Transverse colon (tissue), 4 donors: ENCODE measurements around the gene PCDHA1. TPM values are rescaled to one million over a fixed set of nuclear protein-coding genes. Genes with fewer than 3 reads are reported as not detected.

Experiments
- DNase-seq: peaks from one replicate; pipeline ENCODE4 v3.0.0-alpha.2; 2019
- H3K27ac ChIP-seq, 4 donors: fragments of 200-600 bp; sonication (generic); 2 replicates each; pipeline ENCODE4 v1.5.1; 2016 to 2018; ENCODE audit warnings: inconsistent platforms in 4 of 4
- H3K27me3 ChIP-seq: fragments of 200-600 bp; sonication (generic); 2 replicates; pipeline ENCODE4 v1.5.1; 2017; ENCODE audit warnings: inconsistent platforms
- H3K36me3 ChIP-seq, 4 donors: fragments of 200-600 bp; sonication (generic); 2 replicates each; pipeline ENCODE4 v1.5.1; 2017 to 2019; ENCODE audit warnings: inconsistent platforms in 4 of 4
- H3K4me1 ChIP-seq, 4 donors: fragments of 200-600 bp; sonication (generic); 2 replicates each; pipeline ENCODE4 v1.5.1; 2017 to 2020; ENCODE audit warnings: inconsistent platforms in 4 of 4
- H3K4me3 ChIP-seq, 4 donors: fragments of 200-600 bp; sonication (generic); 1 replicate in 1 of 4; 2 replicates in 3 of 4; pipeline versions ENCODE4 v1.5.1 to v1.6.1; 2017 to 2019; ENCODE audit warnings: inconsistent platforms in 4 of 4
- H3K9me3 ChIP-seq, 2 donors: fragments of 200-600 bp; sonication (generic); 2 replicates each; pipeline ENCODE4 v1.5.1; 2017 to 2019; ENCODE audit warnings: inconsistent platforms in 2 of 2
- EP300 ChIP-seq: sonication (generic); formaldehyde crosslinking; IDR thresholded peaks from one replicate; pipeline ENCODE4 v1.6.1; 2017; ENCODE audit warnings: antibody characterized with exemption, low read depth
- POLR2A ChIP-seq: fragments of 450-650 bp; IDR thresholded peaks from one replicate; pipeline ENCODE4 v1.6.1; 2016; ENCODE audit warnings: antibody characterized with exemption, mild to moderate bottlenecking, moderate library complexity
- POLR2AphosphoS5 ChIP-seq, 3 donors: sonication (generic); formaldehyde crosslinking; IDR thresholded peaks; one replicate each; pipeline ENCODE4 v1.6.1; 2016; ENCODE audit warnings: antibody characterized with exemption in 3 of 3
- WGBS, 2 donors: methylation state at CpG; one replicate each; pipeline ENCODE4 v1.1.5; 2018; ENCODE audit warnings: low coverage in 1 of 2; 5-methylcytosine and 5-hydroxymethylcytosine counted together
- in situ Hi-C, 4 donors: fragments of 200-750 bp; cut with MboI; loops; one replicate each; pipeline versions ENCODE4 v1.15.0 to v1.15.1; 2017; ENCODE audit warnings: low sequenced_read_pairs in 3 of 4, low pct_ligation_motif_present in 1 of 4, low pct_unique_long_range_greater_than_20kb in 1 of 4
- intact Hi-C: fragments of 100-400 bp; cut with DNase I; formaldehyde crosslinking; loops from one replicate; pipeline ENCODE4 v1.15.1; 2023; ENCODE audit warnings: low total_unique reads
- total RNA-seq, 4 donors: library from RNA; depleted of rRNA; stranded (reverse); fragments of >200 nt; gene quantifications; one replicate each; pipeline ENCODE4 v1.1.0, GENCODE V29; 2016
- TF ChIP-seq, protein P1 (sequence below), 5 experiments: fragments of 200-600 bp in 3 of 5; fragments of 450-650 bp in 2 of 5; sonication (generic) in 3 of 5; IDR thresholded peaks; 1 replicate in 2 of 5; 2 replicates in 3 of 5; pipeline ENCODE4 v1.5.1; 2016 to 2017; ENCODE audit warnings: antibody characterized with exemption in 5 of 5, inconsistent platforms in 3 of 5, mild to moderate bottlenecking in 2 of 5, moderate library complexity in 1 of 5

Gene PCDHA1
- total RNA-seq, 4 donors from 2014 or later = 0.14 TPM; not detected in 3

DNA sequence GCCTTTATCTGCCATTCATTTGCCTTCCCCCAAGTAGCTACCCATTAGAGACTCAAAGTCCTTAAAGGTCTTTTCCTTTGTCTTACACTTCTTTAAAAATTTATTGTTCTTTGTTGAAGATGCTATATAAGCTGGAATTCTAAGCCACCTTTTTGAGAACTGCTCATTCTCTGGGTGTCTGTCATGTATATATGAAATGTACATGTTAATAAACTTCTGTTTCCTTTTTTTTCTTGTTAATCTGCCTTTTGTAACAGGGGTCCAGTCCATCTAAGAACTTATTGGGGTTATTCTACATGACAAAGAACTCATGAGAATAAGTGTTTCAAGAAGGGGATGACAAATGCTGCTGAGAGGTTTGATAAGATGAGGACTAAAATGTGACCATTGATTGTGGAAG, 221.9 kb downstream of the PCDHA1 start:
- Histone ChIP-seq H3K4me1 (no peaks in the 10 kb centered on the region), H3K9me3 (no peaks in the 10 kb centered on the region), H3K36me3 (no peaks in the 10 kb centered on the region), H3K4me3 (no peak overlapping the region), H3K27me3 (no peaks in the 10 kb centered on the region), H3K27ac (no peak overlapping the region)
- no peak for TF ChIP-seq POLR2AphosphoS5 (IDR thresholded peaks at IDR 0.05)
- no peak for TF ChIP-seq EP300
- no peak for TF ChIP-seq POLR2A
- TF ChIP-seq, protein P1, sequence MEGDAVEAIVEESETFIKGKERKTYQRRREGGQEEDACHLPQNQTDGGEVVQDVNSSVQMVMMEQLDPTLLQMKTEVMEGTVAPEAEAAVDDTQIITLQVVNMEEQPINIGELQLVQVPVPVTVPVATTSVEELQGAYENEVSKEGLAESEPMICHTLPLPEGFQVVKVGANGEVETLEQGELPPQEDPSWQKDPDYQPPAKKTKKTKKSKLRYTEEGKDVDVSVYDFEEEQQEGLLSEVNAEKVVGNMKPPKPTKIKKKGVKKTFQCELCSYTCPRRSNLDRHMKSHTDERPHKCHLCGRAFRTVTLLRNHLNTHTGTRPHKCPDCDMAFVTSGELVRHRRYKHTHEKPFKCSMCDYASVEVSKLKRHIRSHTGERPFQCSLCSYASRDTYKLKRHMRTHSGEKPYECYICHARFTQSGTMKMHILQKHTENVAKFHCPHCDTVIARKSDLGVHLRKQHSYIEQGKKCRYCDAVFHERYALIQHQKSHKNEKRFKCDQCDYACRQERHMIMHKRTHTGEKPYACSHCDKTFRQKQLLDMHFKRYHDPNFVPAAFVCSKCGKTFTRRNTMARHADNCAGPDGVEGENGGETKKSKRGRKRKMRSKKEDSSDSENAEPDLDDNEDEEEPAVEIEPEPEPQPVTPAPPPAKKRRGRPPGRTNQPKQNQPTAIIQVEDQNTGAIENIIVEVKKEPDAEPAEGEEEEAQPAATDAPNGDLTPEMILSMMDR (IDR thresholded peaks at IDR 0.05) = no peak
- in situ Hi-C loops (no loop called here), intact Hi-C loops (no loop called here)
- DNase-seq = no peak

DNA sequence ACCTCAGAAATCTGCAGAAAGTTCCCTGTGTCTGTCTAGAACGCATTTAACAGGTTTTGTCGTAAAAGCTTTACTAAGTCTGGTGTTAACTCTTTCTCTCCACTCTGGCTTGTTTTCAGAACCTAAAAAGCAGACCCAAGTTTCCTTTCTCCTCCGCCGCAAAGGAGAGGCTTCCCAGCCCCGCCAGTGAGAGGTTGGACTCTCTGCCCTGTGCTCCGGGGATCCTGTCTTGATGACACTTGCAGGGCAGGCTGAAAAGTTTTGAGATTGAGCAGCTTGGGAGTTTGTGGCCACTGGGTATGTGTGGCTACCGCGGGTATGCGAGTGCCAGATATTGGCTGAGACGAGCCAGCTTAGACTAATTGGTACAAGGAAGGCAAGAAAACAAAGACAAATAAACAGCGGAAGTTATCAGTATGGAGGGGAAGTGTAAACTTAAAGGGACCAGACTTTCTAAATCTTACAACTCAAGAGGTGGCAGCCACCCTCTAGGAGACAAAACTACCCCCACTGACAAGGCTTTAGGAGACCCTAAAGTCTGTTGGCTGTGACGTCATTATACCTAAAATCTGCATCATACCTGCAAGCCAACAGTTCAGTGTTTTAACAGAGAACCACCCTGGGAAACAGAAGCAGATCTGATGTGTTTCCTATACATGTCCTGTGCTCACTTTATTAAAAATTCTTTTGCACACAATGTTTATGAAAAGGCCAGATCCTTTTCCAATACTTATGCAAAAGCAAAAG, 224.3 kb downstream of the PCDHA1 start:
- no peaks in the 10 kb centered on the region for H3K9me3 ChIP-seq
- H3K4me1 ChIP-seq = no peaks in the 10 kb centered on the region
- no peak for TF ChIP-seq POLR2A
- TF ChIP-seq POLR2AphosphoS5 (IDR thresholded peaks at IDR 0.05) = no peak
- TF ChIP-seq, protein P1 (IDR thresholded peaks at IDR 0.05) = no peak
- no peak for TF ChIP-seq EP300
- intact Hi-C loops (no loop called here), in situ Hi-C loops (no loop called here)
- H3K4me3 ChIP-seq = no peak overlapping the region
- 46 to 49% methylated on average over 9 to 12 of the region's 12 CpGs for WGBS, 2 donors
- no peaks in the 10 kb centered on the region for H3K27me3 ChIP-seq
- H3K36me3 ChIP-seq = no peaks in the 10 kb centered on the region
- no peak for DNase-seq
- H3K27ac ChIP-seq = no peak overlapping the region

DNA sequence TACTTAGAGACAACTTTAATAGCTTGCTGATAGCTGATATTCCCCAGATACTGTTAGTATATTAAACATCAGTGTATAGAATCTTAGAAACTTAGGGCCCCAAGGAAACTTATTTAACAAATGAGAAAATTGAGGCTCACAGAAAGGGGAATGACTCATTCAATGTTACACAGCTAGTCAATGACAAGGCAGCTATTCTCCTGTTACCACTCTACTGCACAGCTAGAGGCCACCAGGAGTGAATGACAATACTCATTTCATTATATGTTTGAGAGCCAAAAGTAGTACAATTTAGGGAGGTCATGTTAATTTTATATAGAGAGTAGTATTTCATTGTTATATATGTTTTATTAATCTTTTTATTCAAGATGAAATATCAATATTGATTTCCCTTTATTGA, 232.0 kb downstream of the PCDHA1 start:
- no peak overlapping the region for H3K4me3 ChIP-seq
- in situ Hi-C loops = no loop called here
- TF ChIP-seq POLR2AphosphoS5 (IDR thresholded peaks at IDR 0.05) (no peak), POLR2A (no peak), EP300 (no peak)
- TF ChIP-seq, protein P1 (IDR thresholded peaks at IDR 0.05) = no peak
- DNase-seq = no peak
- no peaks in the 10 kb centered on the region for H3K9me3 ChIP-seq
- intact Hi-C loops = no loop called here
- no peaks in the 10 kb centered on the region for H3K36me3 ChIP-seq
- no peak overlapping the region for H3K27ac ChIP-seq
- no peaks in the 10 kb centered on the region for H3K27me3 ChIP-seq
- H3K4me1 ChIP-seq = no peaks in the 10 kb centered on the region

DNA sequence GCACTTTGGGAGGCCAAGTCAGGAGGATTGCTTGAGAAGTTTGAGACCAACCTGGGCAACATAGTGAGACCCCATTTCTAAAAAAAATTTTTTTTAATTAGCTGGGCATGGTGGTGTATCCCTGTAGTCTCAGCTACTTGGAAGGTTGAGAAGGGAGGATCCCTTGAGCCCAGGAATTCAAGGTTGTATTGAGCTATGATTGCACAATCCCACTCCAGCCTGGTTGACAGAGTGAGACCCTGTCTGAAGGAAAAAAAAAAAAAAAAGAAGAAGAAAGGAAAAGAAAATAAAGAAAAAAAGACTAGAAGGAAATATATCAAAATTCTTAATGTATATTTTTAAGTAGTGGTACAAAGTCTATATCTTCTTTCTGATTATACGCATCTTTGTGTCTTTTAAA, 236.4 kb downstream of the PCDHA1 start:
- Histone ChIP-seq H3K36me3 (no peaks in the 10 kb centered on the region), H3K4me1 (no peaks in the 10 kb centered on the region), H3K27ac (no peak overlapping the region), H3K4me3 (no peak overlapping the region), H3K27me3 (no peaks in the 10 kb centered on the region), H3K9me3 (no peaks in the 10 kb centered on the region)
- intact Hi-C loops = no loop called here
- TF ChIP-seq POLR2AphosphoS5 (IDR thresholded peaks at IDR 0.05) (no peak), EP300 (no peak), POLR2A (no peak)
- TF ChIP-seq, protein P1 (IDR thresholded peaks at IDR 0.05) = no peak
- WGBS, 2 donors = 100% methylated on average over 1 of the region's 1 CpG
- in situ Hi-C loops = no loop called here
- no peak for DNase-seq
